GM19025 (cell line): Measurements from ENCODE around the gene STX8.
"Not testable (repeated sequence)": the region's sequence is repeated elsewhere in the genome, so short reads cannot be mapped to it uniquely, and the experiment has no call there.

Experiments used
- ATAC-seq: cut with Tn5 transposase; IDR thresholded peaks from one replicate; pipeline ENCODE4 v1.9.1; 2021; ENCODE audit warnings: mild to moderate bottlenecking, low read depth, moderate library complexity; ENCODE audit not compliant: unreplicated experiment

Gene STX8

GRCh38 chr17:9274973-9275372 is 300.6 kb downstream of the STX8 start:
- no peak for ATAC-seq

DNA sequence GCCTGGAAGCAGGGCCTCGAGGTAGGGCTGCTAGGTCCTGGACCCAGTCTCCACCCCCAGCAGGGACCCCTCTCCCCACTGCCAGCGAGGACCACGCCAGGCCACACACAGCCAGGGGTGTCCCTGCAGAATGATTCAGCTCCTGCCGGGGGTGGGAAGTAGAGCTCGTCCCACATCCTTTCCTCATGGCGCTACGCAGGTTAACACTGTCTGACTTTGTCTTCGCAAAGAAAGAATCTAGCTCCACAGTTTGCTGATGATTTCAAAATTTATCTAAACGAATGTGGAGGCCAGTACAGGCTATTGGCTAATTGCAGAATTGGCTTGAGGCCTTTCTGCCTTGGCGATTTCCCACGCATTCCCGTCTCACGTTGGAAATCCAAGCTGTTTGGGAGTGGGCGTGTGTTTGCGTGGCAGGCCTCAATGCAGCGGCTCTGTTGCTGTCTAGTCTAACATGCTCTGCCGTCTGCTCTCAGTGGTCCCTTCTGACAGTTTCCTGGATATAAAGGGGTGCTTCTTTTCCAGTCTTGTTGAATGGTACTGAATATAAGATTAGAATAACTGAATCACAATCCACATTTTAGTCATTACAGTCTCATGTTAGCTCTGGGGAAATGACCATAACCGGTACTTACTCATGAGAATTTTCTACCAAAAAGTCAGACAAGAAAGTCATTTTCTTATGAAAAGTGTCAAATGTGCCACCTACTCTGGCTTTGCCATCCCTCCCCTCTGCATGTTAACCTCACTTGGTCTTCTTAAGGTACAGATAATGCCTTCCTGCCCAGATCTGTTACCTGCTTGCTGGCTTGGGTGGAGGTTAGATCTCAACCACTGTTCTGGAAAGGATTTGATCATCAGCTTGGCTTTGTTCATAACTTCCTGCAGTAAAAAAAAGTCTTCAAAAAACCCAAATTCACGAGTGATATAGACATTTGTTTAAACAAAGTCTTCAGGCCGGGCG is 301.9 kb downstream of the STX8 start:
- no peak for ATAC-seq

GRCh38 chr17:9272501-9273200 is 303.0 kb downstream of the STX8 start:
- ATAC-seq: no peak

DNA sequence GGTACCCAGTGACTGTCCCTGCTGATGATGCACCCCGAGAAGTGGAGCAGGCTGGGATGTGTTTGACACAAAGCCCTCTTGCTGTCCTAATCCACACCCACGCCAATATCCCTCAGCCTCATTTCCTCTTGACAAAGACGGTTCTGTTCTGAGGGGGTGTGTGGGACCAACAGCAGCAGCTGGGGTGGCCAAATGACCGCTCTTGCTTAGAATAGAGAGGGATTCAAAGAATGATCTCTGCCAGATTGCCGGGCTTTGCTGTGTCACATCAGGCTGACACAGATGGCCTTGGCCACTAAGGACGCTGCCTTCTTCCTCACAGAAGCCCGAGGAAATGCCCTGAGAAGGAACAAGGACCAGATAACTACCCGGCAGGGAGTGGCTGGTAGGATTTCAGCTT is 303.6 kb downstream of the STX8 start:
- ATAC-seq: no peak

- ATAC-seq: no peak
These were observed 304.7 kb downstream of the STX8 start for GRCh38 chr17:9270921-9271320.

DNA sequence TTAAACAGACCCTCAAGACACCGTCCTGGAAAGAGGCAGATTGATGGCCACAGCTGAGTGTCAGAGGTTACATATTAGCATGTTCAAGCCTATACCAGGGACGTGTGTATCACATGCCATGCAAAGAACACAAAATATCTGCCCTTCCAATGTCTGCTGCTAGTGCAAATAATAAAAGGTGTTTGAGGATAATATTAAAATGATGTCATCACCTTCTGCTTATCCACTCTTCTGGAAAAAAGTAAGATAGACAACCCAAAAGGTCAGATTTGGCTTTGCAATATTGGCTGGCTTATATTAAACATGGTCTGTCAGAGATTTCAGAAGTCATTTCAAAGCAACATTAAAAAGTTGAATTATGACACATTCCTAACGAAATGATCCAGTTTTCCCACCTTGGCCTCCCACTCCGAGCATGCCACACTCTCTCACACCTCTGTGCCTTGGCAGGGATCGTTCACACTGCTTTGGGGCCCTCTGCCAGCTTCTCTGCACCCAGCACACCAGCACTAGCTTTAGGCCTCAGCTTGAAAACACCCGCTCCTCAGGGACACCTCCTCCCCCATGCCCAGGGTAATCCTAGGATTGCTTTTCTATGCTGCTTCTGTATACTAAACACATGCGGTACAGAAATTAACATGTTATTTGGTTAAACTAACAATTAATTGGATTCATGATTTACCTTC is 306.1 kb downstream of the STX8 start:
- no peak for ATAC-seq

- ATAC-seq: no peak
These were observed 307.1 kb downstream of the STX8 start for GRCh38 chr17:9268546-9268945.

- ATAC-seq: no peak
These were observed 308.9 kb downstream of the STX8 start for GRCh38 chr17:9266697-9267117.

- no peak for ATAC-seq
These were observed 309.5 kb downstream of the STX8 start for GRCh38 chr17:9266031-9266680.

DNA sequence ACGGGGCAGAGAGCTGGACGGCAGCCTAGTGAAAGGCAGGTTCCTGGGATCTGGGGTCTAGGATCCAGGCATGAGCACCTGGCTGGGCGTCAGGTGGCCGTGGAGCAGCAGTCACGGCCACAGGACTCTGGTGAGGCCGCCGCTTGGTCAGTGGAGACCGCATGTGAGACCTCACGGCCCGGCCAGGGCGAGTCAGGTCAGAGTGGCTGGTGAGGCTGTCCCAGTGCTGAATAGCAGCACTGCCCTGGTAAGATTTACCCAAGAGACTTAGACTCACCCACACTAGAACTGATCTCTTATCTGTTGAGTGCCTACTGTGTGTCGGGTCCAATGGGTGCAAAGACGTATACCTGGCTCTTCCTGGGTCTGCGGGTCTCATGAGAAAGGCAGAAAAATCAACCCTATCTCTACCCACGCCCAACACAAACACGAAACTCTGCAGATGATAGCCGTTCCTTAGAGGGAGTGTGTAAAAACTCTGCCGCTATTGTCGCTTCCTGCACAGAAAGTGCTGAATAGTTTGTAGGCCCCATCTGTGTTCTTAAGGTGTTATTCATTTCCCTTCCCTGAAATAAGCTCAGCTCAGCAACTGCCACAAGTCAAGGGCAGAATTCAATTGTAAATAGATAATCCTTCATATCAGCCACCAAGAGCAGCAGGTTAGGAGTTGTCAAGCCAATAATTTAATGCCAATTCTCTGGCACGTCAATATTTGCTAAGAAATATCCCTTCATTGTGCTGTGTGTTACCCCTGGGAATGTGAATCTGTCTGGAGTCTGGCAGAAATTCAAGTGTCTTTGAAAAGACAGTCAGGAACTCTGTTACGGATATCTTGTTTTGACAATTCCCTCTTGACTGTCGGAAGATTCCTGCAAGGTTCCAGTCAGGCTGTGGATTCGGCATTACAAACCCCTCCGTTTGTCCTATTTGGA is 314.3 kb downstream of the STX8 start:
- no peak for ATAC-seq

DNA sequence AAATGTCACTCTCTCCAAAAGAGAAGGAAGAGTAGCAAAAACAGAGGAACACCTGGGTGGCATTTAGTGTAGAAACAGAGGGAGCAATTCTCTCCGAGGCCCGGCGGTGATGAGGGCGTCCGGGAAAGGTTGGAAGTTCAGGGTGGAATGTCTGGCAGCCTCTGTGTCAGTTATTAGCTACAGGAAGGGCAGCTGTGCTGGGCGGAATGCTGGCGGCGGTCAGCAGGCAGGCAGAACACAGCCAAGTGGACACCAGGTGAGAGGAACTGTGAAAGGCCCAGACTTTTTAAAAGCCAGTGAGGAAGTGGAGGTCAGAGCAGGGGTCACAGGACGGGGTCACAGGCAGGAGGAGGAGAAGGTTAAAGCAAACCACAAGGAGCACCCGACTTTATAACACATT is 316.2 kb downstream of the STX8 start:
- ATAC-seq: no peak

DNA sequence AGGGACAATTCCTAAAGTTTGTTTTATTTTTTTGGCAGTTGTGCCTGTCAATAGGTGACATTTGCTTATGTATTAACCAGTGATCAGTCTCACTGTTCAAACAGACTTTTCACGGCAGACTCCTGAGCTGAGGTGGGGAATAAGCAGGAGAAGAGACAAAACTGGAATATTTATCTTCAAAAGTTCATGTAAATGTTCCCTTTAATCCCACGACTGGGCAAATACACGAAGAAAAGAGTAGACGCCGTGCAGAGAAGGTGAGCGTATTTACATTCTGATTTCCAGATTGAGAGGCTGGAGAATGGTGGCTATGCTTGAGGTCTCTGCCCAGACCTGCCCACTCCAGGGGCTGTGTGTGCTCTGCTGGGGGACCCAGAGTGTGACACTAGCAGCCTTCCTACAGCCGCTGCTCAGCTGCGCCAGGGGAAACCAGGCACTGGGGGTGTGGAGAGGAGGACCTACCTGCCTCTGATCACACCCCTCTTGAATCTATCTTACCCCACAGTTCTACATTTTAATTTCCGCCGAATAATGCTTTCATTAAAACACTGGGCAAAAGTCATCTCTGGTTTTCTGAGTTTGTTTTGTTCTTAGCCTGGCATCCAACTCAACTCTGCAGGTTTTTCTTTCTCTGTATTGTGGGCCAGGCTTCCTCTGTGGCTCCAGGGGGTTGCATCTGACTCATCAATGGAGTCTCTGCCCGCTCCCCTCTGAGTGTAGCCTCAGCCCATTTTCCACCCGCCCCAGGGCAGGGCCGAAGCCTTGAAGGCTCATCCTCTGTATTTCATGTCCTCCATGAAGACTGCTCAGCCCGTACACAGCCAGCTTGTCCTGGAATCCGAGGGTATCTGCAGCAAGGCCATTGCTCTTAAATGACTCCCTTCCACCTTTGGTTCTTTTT is 317.3 kb downstream of the STX8 start:
- ATAC-seq: no peak

GRCh38 chr17:9257630-9257965 is 318.0 kb downstream of the STX8 start:
- ATAC-seq: not testable (repeated sequence)

DNA sequence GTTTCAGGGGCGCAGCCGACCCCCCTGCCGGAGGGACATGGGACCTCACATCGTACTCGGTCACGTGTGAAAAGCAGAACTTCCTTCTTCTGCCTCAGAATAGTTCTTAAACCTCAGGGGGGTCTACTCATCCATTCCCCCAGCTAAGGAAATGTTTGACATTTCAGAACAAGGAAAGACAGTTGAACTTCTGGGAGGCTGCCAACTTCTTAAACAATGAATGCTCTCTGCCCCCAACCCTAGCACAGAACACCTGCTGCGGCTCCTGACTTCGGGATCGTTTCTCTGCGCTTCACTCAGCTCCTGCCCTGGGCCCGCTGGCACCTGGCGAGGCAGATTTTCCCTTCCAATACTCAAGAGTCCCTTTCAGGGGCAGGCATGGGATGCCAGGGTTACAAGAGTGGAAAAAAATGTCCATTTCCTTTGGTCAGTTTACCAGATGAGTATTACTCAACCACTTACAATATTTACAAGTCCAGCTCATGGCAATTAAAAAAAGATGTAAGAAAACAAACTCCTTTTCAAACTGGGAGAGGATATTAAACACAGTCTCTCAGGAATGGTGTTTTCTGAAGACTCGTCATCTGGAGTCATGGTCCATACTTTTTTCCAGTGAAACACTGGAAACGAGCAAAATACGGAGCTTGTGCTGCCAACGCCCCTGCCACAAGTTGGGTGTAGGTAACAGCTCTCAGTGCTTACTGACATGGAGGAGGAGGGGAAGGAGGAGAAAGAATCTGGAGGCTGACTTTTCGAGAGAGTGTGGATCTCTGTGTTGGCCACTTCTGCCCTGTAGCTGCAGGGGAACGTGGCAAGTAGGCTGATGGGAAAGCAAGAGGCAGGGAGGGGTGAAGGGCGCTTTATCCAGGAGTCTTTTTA is 318.6 kb downstream of the STX8 start:
- ATAC-seq: no peak

- ATAC-seq: no peak
These were observed 319.3 kb downstream of the STX8 start for GRCh38 chr17:9256361-9256750.

- ATAC-seq: no peak
These were observed 319.8 kb downstream of the STX8 start for GRCh38 chr17:9255833-9256232.

- ATAC-seq: no peak
These were observed 320.8 kb downstream of the STX8 start for GRCh38 chr17:9254841-9255240.

DNA sequence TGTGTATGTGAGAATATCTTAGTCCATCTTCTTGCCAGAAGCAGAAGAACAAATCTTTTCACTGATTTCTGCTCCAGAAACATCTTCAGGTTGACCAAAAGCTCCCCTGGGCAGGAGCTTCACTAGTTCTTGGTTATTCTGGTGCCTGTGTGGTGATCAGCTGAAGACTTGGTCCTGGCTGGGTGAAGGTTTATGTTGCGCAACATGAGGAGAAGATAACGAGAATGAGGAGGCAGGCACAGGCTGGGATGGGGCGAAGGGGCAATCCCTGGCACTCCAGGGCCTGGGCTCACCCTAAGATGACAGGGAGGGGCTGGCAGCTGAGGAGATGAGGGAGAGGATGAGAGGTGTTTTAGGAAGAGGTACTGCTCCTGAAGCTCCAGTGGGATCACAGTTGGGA is 322.3 kb downstream of the STX8 start:
- ATAC-seq: no peak
